Iris pigment epithelial cell (primary cell): ENCODE measurements around the gene FAM89B.

Source experiments
- DNase-seq: peaks from one replicate; pipeline ENCODE4 v3.0.0-alpha.2; 2011; ENCODE audit warnings: low read depth

FAM89B gene

GRCh38 chr11:65538915-65539743, 33.2 kb upstream of the FAM89B start:
- DNase-seq: no peak

GRCh38 chr11:65539744-65540289, 32.5 kb upstream of the FAM89B start:
- no peak for DNase-seq

- peak; percentile 87 for DNase-seq
Observed at GRCh38 chr11:65540290-65541092, 31.8 kb upstream of the FAM89B start.

GRCh38 chr11:65541093-65541982, 31.0 kb upstream of the FAM89B start:
- DNase-seq: no peak

- no peak for DNase-seq
Observed at GRCh38 chr11:65542738-65543390, 29.5 kb upstream of the FAM89B start.

- DNase-seq: no peak
Observed at GRCh38 chr11:65545853-65546216, 26.5 kb upstream of the FAM89B start.

GRCh38 chr11:65546217-65546958, 25.9 kb upstream of the FAM89B start:
- DNase-seq: no peak

- DNase-seq: no peak
Observed at GRCh38 chr11:65547446-65548125, 24.8 kb upstream of the FAM89B start.

- DNase-seq: no peak
Observed at GRCh38 chr11:65548395-65548794, 23.9 kb upstream of the FAM89B start.

GRCh38 chr11:65549096-65549495, 23.2 kb upstream of the FAM89B start:
- no peak for DNase-seq

GRCh38 chr11:65551572-65552387, 20.6 kb upstream of the FAM89B start:
- DNase-seq: no peak

- DNase-seq: no peak
Observed at GRCh38 chr11:65552388-65552951, 19.9 kb upstream of the FAM89B start.

- no peak for DNase-seq
Observed at GRCh38 chr11:65553301-65554001, 18.9 kb upstream of the FAM89B start.

- DNase-seq: no peak
Observed at GRCh38 chr11:65554057-65554818, 18.1 kb upstream of the FAM89B start.

GRCh38 chr11:65554842-65555430, 17.4 kb upstream of the FAM89B start:
- no peak for DNase-seq

- peak; percentile 85 for DNase-seq
Observed at GRCh38 chr11:65555693-65556231, 16.6 kb upstream of the FAM89B start.
